ENCODE measurements around the gene LCMT2. TPM values are rescaled to one million over a fixed set of nuclear protein-coding genes. Genes with fewer than 3 reads are reported as not detected.

The LCMT2 gene, protein sequence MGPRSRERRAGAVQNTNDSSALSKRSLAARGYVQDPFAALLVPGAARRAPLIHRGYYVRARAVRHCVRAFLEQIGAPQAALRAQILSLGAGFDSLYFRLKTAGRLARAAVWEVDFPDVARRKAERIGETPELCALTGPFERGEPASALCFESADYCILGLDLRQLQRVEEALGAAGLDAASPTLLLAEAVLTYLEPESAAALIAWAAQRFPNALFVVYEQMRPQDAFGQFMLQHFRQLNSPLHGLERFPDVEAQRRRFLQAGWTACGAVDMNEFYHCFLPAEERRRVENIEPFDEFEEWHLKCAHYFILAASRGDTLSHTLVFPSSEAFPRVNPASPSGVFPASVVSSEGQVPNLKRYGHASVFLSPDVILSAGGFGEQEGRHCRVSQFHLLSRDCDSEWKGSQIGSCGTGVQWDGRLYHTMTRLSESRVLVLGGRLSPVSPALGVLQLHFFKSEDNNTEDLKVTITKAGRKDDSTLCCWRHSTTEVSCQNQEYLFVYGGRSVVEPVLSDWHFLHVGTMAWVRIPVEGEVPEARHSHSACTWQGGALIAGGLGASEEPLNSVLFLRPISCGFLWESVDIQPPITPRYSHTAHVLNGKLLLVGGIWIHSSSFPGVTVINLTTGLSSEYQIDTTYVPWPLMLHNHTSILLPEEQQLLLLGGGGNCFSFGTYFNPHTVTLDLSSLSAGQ
- 6.0 and 8.3 TPM in 2 replicates for total RNA-seq (2014; rRNA removed; shearing (Covaris generic); ENCODE audit: low replicate concordance)

DNA sequence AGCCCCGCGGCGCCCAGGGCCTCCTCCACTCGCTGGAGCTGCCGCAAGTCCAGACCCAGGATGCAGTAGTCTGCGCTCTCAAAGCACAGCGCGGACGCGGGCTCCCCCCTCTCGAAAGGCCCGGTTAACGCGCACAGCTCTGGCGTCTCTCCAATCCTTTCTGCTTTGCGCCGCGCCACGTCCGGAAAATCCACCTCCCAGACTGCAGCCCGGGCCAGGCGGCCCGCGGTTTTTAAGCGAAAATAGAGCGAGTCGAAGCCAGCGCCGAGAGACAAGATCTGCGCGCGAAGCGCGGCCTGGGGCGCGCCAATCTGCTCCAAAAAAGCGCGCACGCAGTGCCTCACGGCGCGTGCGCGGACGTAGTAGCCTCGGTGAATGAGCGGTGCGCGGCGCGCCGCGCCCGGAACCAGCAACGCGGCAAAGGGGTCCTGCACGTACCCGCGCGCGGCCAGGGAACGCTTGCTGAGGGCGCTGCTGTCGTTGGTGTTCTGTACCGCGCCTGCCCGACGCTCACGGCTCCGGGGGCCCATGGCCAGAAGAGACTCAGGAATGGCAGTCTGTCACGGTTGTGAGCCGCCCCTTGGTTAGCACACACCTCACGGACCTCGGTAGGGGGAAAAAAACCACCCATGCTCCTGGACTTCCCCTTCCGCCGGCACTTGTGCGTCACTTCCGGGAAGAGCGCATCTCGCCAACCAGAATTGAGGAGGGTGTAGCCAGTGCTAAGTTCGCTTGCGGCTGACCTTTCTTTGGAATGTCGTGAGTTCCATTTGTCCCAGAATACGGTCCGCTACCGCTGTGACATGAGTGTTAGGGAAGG lies at the start of gene LCMT2:
Gene LCMT2, minus strand, starts transcription at position 614 of the 820 bp plus-strand sequence. Its CDS starts 84 bp downstream, at position 530.
- in situ Hi-C loops (cut with HindIII; ENCODE audit: low pct_unique_long_range_greater_than_20kb, low sequenced_read_pairs): no loop called here
- DNase-seq (ENCODE audit: low read depth): peak; percentile 94

DNA sequence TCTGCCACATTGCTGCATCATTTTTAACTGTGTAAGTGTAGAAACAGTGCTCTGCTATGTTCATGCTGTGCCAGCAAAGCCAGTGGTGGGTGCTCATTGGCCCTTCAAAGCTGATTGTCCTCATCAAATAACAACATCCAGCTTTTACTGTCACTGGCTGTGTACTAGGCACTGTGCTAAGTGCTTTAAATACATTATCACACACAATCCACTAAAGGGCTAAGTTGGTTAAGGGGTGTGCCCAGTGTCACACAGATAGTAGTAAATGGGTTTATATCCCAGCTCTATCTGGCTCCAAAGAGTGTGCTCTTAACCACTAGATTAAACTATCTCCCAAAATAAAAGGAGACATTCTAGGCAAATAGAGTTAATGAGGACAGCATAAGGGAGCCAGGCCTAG lies 48.2 kb upstream of the LCMT2 start:
- in situ Hi-C loops (cut with HindIII; ENCODE audit: low pct_unique_long_range_greater_than_20kb, low sequenced_read_pairs): no loop called here
- no peak for DNase-seq (ENCODE audit: low read depth)

DNA sequence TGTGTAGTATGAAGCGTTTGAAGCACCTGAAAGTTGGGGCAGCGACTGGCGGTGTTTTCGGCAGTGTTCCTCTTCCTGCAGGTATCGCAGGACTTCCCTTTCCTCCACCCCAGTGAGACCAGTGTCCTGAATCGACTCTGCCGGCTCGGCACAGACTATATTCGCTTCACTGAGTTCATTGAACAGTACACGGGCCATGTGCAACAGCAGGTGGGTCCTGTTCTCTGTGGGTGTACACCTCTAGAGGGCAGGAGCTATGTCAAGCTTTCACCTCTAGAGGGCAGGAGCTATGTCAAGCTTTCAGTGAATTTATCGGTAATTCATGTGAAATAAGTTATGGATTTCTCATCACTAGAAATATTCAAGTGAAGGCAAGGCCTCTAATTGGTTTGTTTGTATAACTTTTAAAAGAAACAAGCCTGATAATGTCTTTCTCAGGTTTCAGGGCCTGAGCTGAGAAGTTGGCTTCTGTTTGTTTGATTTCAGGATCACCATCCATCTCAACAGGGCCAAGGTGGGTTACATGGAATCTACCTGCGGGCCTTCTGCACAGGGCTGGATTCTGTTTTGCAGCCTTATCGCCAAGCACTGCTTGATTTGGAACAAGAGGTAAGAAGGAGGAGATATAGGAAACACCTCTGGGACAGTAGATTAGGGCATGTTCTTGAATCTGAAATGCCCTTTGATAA lies 45.8 kb upstream of the LCMT2 start:
- DNase-seq (ENCODE audit: low read depth): no peak
- in situ Hi-C loops (cut with HindIII; ENCODE audit: low pct_unique_long_range_greater_than_20kb, low sequenced_read_pairs): no loop called here

DNA sequence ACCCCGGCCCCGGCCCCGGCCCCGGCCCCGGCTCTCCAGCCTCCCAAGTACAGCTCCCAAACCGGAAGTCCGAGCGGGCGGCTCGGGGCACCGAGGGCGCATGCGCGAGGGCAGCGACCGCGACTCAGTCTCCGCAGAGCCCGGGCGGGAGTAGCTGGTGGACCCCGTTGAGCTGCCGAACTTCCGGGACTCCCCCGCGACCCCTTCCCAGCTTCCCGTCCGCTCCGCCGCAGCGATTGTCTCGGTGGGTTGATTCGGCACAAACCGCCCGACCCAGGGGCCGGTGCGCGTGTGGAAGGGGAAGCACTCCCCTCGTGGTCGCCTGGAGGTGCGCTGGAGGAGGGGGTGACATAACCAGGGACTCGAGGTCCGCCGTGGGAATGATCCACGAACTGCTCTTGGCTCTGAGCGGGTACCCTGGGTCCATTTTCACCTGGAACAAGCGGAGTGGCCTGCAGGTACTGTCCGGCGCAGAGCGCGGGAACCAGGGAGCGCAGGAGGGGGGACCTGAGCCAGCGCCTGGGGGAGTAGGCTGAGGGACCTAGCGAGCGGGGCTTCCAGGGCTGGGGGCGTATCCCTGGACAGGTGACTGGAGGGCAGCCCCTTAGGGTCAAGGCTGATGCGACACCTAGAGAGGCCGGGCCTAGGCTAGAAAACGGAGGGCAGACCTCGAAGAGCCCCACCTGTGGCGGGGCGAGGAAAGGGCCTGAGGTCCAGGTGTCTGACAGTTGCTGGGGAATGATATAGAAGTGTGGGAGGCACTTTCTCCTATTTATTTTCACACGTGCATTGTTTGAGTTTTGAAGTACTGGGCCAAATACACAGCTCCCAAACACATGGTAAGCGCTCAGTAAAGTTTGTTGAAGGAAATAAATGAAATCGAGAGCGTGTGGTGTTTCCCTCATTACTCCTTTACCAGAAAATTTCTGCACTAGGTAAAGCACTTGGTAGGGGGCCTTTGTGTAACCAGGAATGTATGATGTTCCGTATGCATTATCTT lies 40.9 kb upstream of the LCMT2 start, which contains the start of the genes TUBGCP4 and ZSCAN29:
Gene TUBGCP4, plus strand, starts transcription at position 127 of the 1,000 bp plus-strand sequence. Its CDS starts 254 bp downstream, at position 381.
Gene ZSCAN29, minus strand, starts transcription at position 69 of the 1,000 bp plus-strand sequence. CDS start 1,130 bp downstream, outside the sequence.
- peak; percentile 71 for DNase-seq (ENCODE audit: low read depth)
- in situ Hi-C loops (cut with HindIII; ENCODE audit: low pct_unique_long_range_greater_than_20kb, low sequenced_read_pairs): no loop called here

DNA sequence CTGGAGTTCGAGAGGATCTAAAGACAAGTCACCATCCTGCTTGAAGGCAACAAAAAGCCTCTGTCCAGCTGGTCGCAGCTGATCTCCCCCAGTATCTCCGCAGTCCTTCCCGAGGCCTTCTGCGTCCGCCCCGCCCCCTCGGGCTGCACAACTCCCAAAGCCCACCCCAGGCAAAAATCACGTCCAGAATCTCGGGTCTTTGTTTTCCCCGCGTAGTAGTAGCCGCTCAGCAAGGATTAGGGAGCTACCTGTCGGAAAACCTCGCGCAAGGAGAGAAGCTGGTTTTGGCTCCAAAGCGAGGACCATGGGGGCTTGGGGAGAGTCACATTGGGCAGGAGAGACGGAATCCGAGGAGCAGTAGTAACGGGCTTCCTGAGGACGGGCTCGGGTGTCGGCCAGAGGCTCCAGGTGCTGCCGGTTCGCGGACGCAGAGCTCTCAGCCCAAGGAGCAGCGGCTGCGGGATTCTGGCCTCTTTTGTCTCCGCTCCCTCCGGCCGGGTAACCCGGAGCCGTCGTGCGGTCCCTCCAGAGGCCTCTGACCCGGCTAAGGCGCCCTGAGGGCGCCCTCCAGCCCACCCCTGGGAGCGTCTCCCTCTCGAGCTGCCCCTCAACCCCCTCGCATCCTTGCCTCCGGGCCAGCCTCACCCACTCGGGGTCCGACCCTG lies 40.1 kb upstream of the LCMT2 start:
- peak; percentile 12 for DNase-seq (ENCODE audit: low read depth)
- in situ Hi-C loops (cut with HindIII; ENCODE audit: low pct_unique_long_range_greater_than_20kb, low sequenced_read_pairs): no loop called here

DNA sequence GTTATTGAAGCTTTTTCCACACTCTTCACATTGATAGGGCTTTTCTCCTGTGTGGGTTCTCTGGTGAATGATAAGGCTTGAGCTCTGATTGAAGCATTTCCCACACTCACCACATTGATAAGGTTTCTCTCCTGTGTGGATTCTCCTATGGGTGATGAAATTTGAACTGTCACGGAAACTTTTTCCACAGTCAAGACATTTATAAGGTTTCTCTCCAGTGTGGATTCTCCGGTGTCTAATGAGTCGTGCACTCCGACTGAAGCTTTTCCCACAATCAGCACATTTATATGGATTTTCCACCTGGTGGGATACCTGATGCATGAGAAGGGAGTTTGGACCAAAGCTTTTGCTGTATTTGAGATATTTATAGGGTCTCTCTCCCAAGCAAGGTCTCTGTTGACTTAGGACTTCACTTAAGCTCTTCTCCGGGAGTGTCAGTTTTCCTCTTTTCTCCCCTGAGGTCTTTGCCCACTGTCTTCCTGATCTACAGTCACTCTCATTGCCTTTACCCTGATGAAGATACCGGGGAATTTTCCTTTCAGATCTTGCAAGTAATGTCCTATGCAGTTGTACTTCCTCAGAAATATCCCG lies 31.0 kb upstream of the LCMT2 start:
- in situ Hi-C loops (cut with HindIII; ENCODE audit: low pct_unique_long_range_greater_than_20kb, low sequenced_read_pairs): no loop called here
- DNase-seq (ENCODE audit: low read depth): peak; percentile 16

DNA sequence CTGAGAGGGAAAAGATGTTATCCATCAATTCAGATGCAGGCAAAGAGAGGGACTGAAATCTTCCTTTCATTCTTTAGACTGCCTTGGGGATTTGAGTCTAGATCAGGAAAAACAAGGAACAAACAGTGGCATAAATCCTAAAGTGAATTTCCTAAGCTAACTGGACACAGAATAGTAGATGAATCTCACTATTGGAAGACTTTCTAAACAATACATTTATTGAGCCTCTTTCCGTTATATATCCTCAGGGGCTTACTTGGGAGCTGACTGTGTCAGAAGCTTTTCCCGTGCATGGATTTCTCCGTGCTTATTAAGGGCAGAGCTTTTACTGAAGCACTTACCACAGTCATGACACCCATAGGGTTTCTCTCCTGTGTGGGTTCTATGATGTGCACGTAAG lies 30.4 kb upstream of the LCMT2 start:
- no peak for DNase-seq (ENCODE audit: low read depth)
- in situ Hi-C loops (cut with HindIII; ENCODE audit: low pct_unique_long_range_greater_than_20kb, low sequenced_read_pairs): no loop called here

DNA sequence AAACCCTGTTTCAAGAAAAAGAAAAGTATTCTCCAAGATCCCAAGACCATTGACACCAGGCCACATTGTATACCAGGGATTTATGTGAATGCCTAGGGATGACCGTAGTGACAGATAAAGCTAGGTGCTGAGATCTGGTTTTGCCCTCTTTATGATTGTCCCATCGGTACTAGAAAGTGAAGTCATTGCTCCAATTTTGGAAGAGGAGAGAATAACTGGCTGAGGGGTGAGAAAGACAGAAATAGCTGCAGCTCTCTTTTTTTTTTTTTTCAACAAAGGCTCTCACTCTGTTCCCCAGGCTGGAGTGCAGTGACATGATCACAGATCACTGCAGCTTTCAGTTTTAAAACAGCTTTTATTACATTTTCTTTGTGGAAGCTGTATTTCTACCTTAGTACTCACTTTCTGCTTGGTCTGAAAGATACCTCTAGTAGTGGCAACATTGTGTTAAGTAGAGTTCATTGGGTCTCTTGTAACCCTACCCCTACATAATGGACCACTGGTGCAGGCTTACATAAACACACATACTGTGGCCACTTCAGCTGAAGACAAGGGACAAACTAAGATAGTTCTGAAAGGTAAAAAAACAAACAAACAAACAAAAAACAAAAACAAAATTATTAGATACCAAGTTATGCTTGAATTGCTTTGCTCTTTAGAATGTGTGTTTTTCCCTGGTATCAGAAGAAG lies 22.5 kb upstream of the LCMT2 start:
- no peak for DNase-seq (ENCODE audit: low read depth)
- in situ Hi-C loops (cut with HindIII; ENCODE audit: low pct_unique_long_range_greater_than_20kb, low sequenced_read_pairs): no loop called here

DNA sequence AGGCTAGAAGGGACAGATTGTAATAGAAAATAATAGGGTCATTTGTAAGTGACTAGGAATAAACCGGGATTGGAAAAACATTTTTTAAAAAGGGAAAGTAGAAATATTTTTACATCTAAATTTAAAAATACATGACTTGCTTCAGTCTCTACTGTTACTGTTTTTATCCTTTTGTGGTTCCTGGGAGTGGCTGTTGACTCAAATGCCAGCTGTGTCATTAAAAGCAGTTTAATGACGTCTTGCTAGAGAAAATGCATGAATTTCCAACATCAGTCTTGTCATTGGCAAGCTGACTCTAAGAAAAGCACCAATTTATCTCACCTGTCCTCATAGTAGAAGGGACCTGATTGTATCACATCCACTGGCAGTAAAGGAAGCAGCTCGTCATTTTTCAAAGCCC lies 16.7 kb upstream of the LCMT2 start:
- in situ Hi-C loops (cut with HindIII; ENCODE audit: low pct_unique_long_range_greater_than_20kb, low sequenced_read_pairs): no loop called here
- DNase-seq (ENCODE audit: low read depth): no peak

DNA sequence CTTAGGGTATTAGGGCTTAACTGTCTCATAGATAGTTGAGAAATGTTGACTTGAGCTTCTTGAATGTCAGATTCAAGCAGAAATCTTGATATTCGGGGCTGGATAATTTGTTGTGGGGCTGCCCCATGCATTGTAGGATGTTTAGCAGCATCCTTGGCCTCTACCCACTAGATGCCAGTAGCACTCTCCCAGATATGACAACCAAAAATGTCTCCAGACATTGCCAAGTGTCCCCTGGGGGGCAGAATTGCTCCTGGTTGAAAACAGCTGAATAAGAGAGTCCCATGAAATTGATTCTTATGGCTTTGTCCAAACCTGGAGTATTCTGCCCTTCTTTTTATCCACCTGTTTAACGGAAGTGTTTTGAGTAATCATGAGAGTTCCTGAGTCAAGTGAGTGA lies 15.9 kb upstream of the LCMT2 start:
- in situ Hi-C loops (cut with HindIII; ENCODE audit: low pct_unique_long_range_greater_than_20kb, low sequenced_read_pairs): no loop called here
- no peak for DNase-seq (ENCODE audit: low read depth)

DNA sequence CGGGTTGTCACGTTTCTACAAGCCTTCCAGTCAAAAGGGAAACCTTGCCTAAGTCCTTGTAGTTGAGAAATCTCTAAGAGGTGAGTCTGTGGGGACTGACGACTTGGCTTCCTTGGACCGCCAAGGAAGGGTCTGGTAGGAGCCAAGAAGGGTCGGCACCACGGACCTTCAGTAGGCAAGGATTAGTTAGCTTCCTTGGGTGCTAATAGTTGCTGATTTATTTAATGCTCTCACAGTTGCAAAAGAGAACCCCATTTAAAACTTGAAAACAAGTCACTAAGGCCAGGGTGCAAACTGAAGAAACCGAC lies 361 bp upstream of the LCMT2 start:
- no peak for DNase-seq (ENCODE audit: low read depth)
- in situ Hi-C loops (cut with HindIII; ENCODE audit: low pct_unique_long_range_greater_than_20kb, low sequenced_read_pairs): no loop called here

DNA sequence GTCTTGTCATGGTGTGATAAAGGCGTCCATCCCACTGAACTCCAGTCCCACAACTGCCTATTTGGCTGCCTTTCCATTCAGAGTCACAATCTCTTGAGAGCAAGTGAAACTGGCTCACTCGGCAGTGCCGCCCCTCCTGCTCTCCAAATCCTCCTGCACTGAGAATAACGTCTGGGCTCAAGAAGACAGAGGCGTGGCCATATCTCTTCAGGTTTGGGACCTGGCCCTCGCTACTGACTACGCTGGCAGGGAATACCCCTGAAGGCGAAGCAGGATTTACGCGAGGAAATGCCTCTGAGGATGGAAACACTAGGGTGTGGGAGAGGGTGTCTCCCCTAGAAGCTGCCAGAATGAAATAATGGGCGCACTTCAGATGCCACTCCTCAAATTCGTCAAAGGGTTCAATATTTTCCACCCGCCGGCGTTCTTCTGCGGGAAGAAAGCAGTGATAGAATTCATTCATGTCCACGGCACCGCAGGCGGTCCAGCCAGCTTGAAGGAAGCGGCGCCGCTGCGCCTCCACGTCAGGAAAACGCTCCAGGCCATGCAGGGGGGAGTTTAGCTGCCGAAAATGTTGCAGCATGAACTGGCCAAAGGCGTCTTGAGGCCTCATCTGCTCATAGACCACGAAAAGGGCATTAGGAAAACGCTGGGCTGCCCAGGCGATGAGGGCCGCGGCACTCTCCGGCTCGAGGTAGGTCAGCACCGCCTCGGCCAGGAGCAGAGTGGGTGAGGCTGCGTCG lies 985 bp downstream of the LCMT2 start:
- no peak for DNase-seq (ENCODE audit: low read depth)
- in situ Hi-C loops (cut with HindIII; ENCODE audit: low pct_unique_long_range_greater_than_20kb, low sequenced_read_pairs): no loop called here

DNA sequence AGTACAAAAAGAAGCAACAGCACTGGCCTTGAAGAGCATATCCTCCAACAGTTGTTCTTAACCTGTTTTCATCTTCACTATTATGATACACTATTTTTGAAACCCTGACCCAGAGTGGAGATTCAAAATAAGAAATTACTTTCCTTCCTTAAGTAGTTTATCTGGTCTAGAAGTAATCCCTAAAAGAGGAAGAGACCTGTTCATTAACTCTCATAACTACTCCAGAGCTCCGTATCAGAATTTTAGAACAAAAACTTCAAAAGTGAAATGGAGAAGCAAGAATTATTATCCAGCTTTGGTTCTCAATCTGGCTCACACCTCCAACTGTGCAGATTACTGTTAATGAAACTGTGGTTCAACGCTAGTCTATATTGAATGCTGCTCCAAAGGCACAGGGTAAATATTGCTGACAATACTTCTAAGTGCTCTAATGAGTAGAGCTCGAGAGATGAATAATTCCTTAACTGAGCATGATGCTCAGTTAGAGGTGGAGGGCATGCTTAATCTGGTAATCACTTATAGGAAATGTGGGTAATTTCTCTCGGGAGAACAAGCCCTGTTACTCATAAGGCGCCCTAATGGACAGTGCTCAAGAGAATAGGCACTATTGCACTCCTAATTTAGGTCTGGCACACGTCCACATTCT lies 5.2 kb downstream of the LCMT2 start:
- in situ Hi-C loops (cut with HindIII; ENCODE audit: low pct_unique_long_range_greater_than_20kb, low sequenced_read_pairs): no loop called here
- DNase-seq (ENCODE audit: low read depth): no peak

DNA sequence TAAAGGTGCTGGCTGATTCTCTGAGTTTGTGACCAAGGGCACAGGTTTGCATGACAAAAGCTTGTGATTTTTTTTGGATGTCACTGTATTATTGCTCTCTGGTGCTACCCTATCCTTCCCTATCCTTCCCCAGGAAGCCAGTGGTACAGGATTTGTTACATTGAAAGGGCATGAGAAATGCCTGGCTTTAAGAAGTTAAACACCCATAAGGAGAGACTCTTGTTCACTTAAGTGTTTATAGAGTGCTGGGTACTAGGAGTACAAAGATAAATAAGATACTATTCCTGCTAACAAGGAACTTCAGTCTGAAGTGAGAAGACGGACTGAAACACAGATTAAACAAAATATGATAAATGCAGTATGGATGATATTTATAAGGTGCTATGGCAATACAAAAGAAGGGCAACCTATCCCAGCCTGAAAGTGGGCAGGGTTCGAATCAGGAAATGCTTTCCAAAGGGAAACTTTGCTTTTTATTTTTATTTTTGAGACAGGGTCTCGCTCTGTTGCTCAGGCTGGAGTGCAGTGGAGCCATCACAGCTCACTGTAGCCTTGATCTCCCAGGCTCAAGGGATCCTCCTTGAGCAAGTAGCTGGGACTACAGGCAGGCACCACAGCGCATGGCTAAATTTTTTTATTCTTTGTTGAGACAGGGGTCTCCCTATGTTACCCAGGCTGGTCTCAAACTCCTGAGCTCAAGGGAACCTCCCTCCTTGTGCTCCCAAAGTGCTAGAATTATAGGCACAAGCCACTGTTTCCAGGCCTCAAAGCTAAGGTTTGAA lies 11.2 kb downstream of the LCMT2 start:
- no peak for DNase-seq (ENCODE audit: low read depth)
- in situ Hi-C loops (cut with HindIII; ENCODE audit: low pct_unique_long_range_greater_than_20kb, low sequenced_read_pairs): no loop called here

Data from Caki2 (cell line).